ENCODE data around the gene MPPED2. TPM values are rescaled to one million over a fixed set of nuclear protein-coding genes. Genes with fewer than 3 reads are reported as not detected.

Gene MPPED2
- total and polyA plus RNA-seq, 4 donors: 7.1 to 20.4 (median 7.9) TPM

GRCh38 chr11:30489511-30489910, 96.6 kb downstream of the MPPED2 start:
- Histone ChIP-seq H3K9me3 (ENCODE audit: control insufficient read depth, low read length) (no peaks in the 10 kb centered on the region), H3K27ac (ENCODE audit: low read depth in 1 of 2, low read length in 2 of 2) (peak overlapping the region; percentile 43 to 45), H3K36me3 (ENCODE audit: control insufficient read depth in 1 of 2, insufficient read depth in 2 of 2, low read length in 1 of 2) (no peaks in the 10 kb centered on the region), H3K27me3 (ENCODE audit: control insufficient read depth in 1 of 2, insufficient read depth in 2 of 2, low read length in 1 of 2) (no peaks in the 10 kb centered on the region), H3K4me3 (ENCODE audit: low read length in 2 of 2) (no peak overlapping the region), H3K4me1 (ENCODE audit: control insufficient read depth in 1 of 2, insufficient read depth in 2 of 2, low read length in 2 of 2) (peaks cover 0 to 7% of the 10 kb centered on the region in 2 donors)
- 42 to 48% methylated on average over 4 of the region's 4 CpGs for WGBS, 2 donors
- no peak for ATAC-seq (ENCODE audit: low FRiP score)
- no peak for DNase-seq
- intact Hi-C loops (cut with DNase I): loop anchor here in 1 of 2 donors (5.0 kb wide), 2 partner anchors 73 to 93 kb away; no protein-coding TSS in a partner anchor

- WGBS, 2 donors: 4 to 5% methylated on average over 1 of the region's 1 CpG
- Histone ChIP-seq H3K4me3 (ENCODE audit: low read length in 2 of 2) (no peak overlapping the region), H3K27ac (ENCODE audit: low read depth in 1 of 2, low read length in 2 of 2) (no peak overlapping the region), H3K27me3 (ENCODE audit: control insufficient read depth in 1 of 2, insufficient read depth in 2 of 2, low read length in 1 of 2) (no peaks in the 10 kb centered on the region), H3K4me1 (ENCODE audit: control insufficient read depth in 1 of 2, insufficient read depth in 2 of 2, low read length in 2 of 2) (peaks cover 0 to 7% of the 10 kb centered on the region in 2 donors), H3K36me3 (ENCODE audit: control insufficient read depth in 1 of 2, insufficient read depth in 2 of 2, low read length in 1 of 2) (no peaks in the 10 kb centered on the region), H3K9me3 (ENCODE audit: control insufficient read depth, low read length) (no peaks in the 10 kb centered on the region)
- ATAC-seq (ENCODE audit: low FRiP score) (no peak), DNase-seq (no peak)
- intact Hi-C loops (cut with DNase I): loop anchor here in 1 of 2 donors (5.0 kb wide), 2 partner anchors 73 to 93 kb away; no protein-coding TSS in a partner anchor
Observed at GRCh38 chr11:30489076-30489475, 97.1 kb downstream of the MPPED2 start.

- WGBS, 2 donors: 10% methylated on average over 8 of the region's 8 CpGs
- peak overlapping the region; percentile 12 to 90 for H3K27ac ChIP-seq (ENCODE audit: low read depth in 1 of 2, low read length in 2 of 2)
- ATAC-seq (ENCODE audit: low FRiP score) (peak; percentile 65), DNase-seq (no peak)
- no peaks in the 10 kb centered on the region for H3K27me3 ChIP-seq (ENCODE audit: control insufficient read depth in 1 of 2, insufficient read depth in 2 of 2, low read length in 1 of 2)
- H3K9me3 ChIP-seq (ENCODE audit: control insufficient read depth, low read length): no peaks in the 10 kb centered on the region
- no peaks in the 10 kb centered on the region for H3K36me3 ChIP-seq (ENCODE audit: control insufficient read depth in 1 of 2, insufficient read depth in 2 of 2, low read length in 1 of 2)
- H3K4me1 ChIP-seq (ENCODE audit: control insufficient read depth in 1 of 2, insufficient read depth in 2 of 2, low read length in 2 of 2): peaks cover 0 to 7% of the 10 kb centered on the region in 2 donors
- intact Hi-C loops (cut with DNase I): loop anchor here in 1 of 2 donors (5.0 kb wide), 2 partner anchors 74 to 94 kb away; no protein-coding TSS in a partner anchor
- no peak overlapping the region for H3K4me3 ChIP-seq (ENCODE audit: low read length in 2 of 2)
Observed at GRCh38 chr11:30488304-30488998, 97.7 kb downstream of the MPPED2 start.

GRCh38 chr11:30487200-30487898, 98.8 kb downstream of the MPPED2 start:
- peaks cover 0 to 7% of the 10 kb centered on the region in 2 donors for H3K4me1 ChIP-seq (ENCODE audit: control insufficient read depth in 1 of 2, insufficient read depth in 2 of 2, low read length in 2 of 2)
- 52 to 57% methylated on average over 3 of the region's 3 CpGs for WGBS, 2 donors
- no peaks in the 10 kb centered on the region for H3K9me3 ChIP-seq (ENCODE audit: control insufficient read depth, low read length)
- intact Hi-C loops (cut with DNase I): loop anchor here in 1 of 2 donors (5.0 kb wide), 2 partner anchors 75 to 95 kb away; no protein-coding TSS in a partner anchor
- H3K36me3 ChIP-seq (ENCODE audit: control insufficient read depth in 1 of 2, insufficient read depth in 2 of 2, low read length in 1 of 2): no peaks in the 10 kb centered on the region
- no peaks in the 10 kb centered on the region for H3K27me3 ChIP-seq (ENCODE audit: control insufficient read depth in 1 of 2, insufficient read depth in 2 of 2, low read length in 1 of 2)
- H3K27ac ChIP-seq (ENCODE audit: low read depth in 1 of 2, low read length in 2 of 2): peak overlapping the region; percentile 17 to 88
- ATAC-seq (ENCODE audit: low FRiP score): peak; percentile 57
- no peak overlapping the region for H3K4me3 ChIP-seq (ENCODE audit: low read length in 2 of 2)
- peak in 1 of 2 donors; percentile 61 for DNase-seq

GRCh38 chr11:30485756-30486155, 100.4 kb downstream of the MPPED2 start:
- Histone ChIP-seq H3K4me3 (ENCODE audit: low read length in 2 of 2) (no peak overlapping the region), H3K4me1 (ENCODE audit: control insufficient read depth in 1 of 2, insufficient read depth in 2 of 2, low read length in 2 of 2) (peaks cover 0 to 7% of the 10 kb centered on the region in 2 donors), H3K36me3 (ENCODE audit: control insufficient read depth in 1 of 2, insufficient read depth in 2 of 2, low read length in 1 of 2) (no peaks in the 10 kb centered on the region), H3K9me3 (ENCODE audit: control insufficient read depth, low read length) (no peaks in the 10 kb centered on the region), H3K27me3 (ENCODE audit: control insufficient read depth in 1 of 2, insufficient read depth in 2 of 2, low read length in 1 of 2) (no peaks in the 10 kb centered on the region), H3K27ac (ENCODE audit: low read depth in 1 of 2, low read length in 2 of 2) (no peak overlapping the region)
- no peak for DNase-seq
- intact Hi-C loops (cut with DNase I): loop anchor here in 1 of 2 donors (5.0 kb wide), 2 partner anchors 77 to 97 kb away; no protein-coding TSS in a partner anchor
- WGBS, 2 donors: 92 to 94% methylated on average over 3 of the region's 3 CpGs
- no peak for ATAC-seq (ENCODE audit: low FRiP score)

GRCh38 chr11:30485222-30485621, 100.9 kb downstream of the MPPED2 start:
- DNase-seq: no peak
- no peak overlapping the region for H3K4me3 ChIP-seq (ENCODE audit: low read length in 2 of 2)
- H3K27me3 ChIP-seq (ENCODE audit: control insufficient read depth in 1 of 2, insufficient read depth in 2 of 2, low read length in 1 of 2): no peaks in the 10 kb centered on the region
- H3K27ac ChIP-seq (ENCODE audit: low read depth in 1 of 2, low read length in 2 of 2): no peak overlapping the region
- H3K36me3 ChIP-seq (ENCODE audit: control insufficient read depth in 1 of 2, insufficient read depth in 2 of 2, low read length in 1 of 2): no peaks in the 10 kb centered on the region
- no peak for ATAC-seq (ENCODE audit: low FRiP score)
- no peaks in the 10 kb centered on the region for H3K9me3 ChIP-seq (ENCODE audit: control insufficient read depth, low read length)
- H3K4me1 ChIP-seq (ENCODE audit: control insufficient read depth in 1 of 2, insufficient read depth in 2 of 2, low read length in 2 of 2): peaks cover 0 to 5% of the 10 kb centered on the region in 2 donors
- WGBS, 2 donors: 74 to 79% methylated on average over 3 of the region's 3 CpGs
- intact Hi-C loops (cut with DNase I): loop anchor here in 1 of 2 donors (5.0 kb wide), 2 partner anchors 77 to 97 kb away; no protein-coding TSS in a partner anchor

GRCh38 chr11:30483056-30483455, 103.1 kb downstream of the MPPED2 start:
- Histone ChIP-seq H3K9me3 (ENCODE audit: control insufficient read depth, low read length) (no peaks in the 10 kb centered on the region), H3K4me1 (ENCODE audit: control insufficient read depth in 1 of 2, insufficient read depth in 2 of 2, low read length in 2 of 2) (no peaks in the 10 kb centered on the region), H3K36me3 (ENCODE audit: control insufficient read depth in 1 of 2, insufficient read depth in 2 of 2, low read length in 1 of 2) (no peaks in the 10 kb centered on the region), H3K27ac (ENCODE audit: low read depth in 1 of 2, low read length in 2 of 2) (no peak overlapping the region), H3K27me3 (ENCODE audit: control insufficient read depth in 1 of 2, insufficient read depth in 2 of 2, low read length in 1 of 2) (no peaks in the 10 kb centered on the region), H3K4me3 (ENCODE audit: low read length in 2 of 2) (no peak overlapping the region)
- DNase-seq: no peak
- ATAC-seq (ENCODE audit: low FRiP score): no peak
- intact Hi-C loops (cut with DNase I): no loop called here
- WGBS, 2 donors: 14 to 17% methylated on average over 3 of the region's 3 CpGs

GRCh38 chr11:30481796-30482195, 104.4 kb downstream of the MPPED2 start:
- H3K4me3 ChIP-seq (ENCODE audit: low read length in 2 of 2): peak overlapping the region in 1 of 2 donors; percentile 16
- ATAC-seq (ENCODE audit: low FRiP score) (no peak), DNase-seq (no peak)
- 7 to 8% methylated on average over 4 of the region's 4 CpGs for WGBS, 2 donors
- H3K36me3 ChIP-seq (ENCODE audit: control insufficient read depth in 1 of 2, insufficient read depth in 2 of 2, low read length in 1 of 2): no peaks in the 10 kb centered on the region
- intact Hi-C loops (cut with DNase I): no loop called here
- no peaks in the 10 kb centered on the region for H3K9me3 ChIP-seq (ENCODE audit: control insufficient read depth, low read length)
- peaks cover 0 to 5% of the 10 kb centered on the region in 2 donors for H3K4me1 ChIP-seq (ENCODE audit: control insufficient read depth in 1 of 2, insufficient read depth in 2 of 2, low read length in 2 of 2)
- H3K27me3 ChIP-seq (ENCODE audit: control insufficient read depth in 1 of 2, insufficient read depth in 2 of 2, low read length in 1 of 2): no peaks in the 10 kb centered on the region
- H3K27ac ChIP-seq (ENCODE audit: low read depth in 1 of 2, low read length in 2 of 2): peak overlapping the region; percentile 77 to 88

Data from aorta (tissue), 5 donors.